ENCODE measurements around the gene PPM1F.
"Not testable (repeated sequence)": the region's sequence is repeated elsewhere in the genome, so short reads cannot be mapped to it uniquely, and the experiment has no call there.

Gene PPM1F

GRCh38 chr22:21881841-21882753 lies 70.6 kb downstream of the PPM1F start:
- DNase-seq, result no peak

DNA sequence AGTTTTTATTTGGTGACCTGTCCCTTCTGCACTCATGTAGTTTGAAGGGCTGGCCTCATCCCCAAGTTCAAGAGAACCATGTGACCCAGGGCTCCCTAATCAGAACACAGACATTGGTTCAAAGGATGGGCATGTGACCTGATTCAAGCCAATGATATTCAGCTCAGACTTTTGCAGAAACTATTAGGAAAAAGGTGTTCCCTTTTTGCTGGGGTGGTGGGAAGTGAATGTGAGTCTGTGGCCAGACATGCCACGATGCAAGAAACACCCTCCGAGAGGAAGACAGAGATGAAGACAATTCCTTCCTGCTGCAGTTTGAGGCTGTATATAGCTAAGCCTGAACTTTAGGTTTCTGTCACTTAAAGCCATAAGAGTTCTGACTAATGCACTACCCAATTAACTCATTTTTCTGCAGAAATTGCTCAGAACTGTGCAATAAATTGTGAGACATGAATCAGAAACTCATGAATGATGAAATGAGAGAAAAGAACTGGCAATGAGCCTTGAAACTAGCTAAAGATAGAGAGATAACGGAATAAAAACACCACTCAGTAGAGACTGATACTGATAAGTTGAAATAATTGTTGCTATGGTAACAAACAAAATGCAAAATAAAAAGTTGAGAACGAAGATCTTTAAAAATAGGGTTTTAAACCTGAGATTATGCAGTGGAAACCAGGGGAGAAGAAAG lies 76.0 kb downstream of the PPM1F start:
- no peak for DNase-seq

- not testable (repeated sequence) for DNase-seq
Measured at GRCh38 chr22:21874953-21875352, 77.7 kb downstream of the PPM1F start.

GRCh38 chr22:21873619-21874018 lies 79.0 kb downstream of the PPM1F start:
- DNase-seq, result no peak

DNA sequence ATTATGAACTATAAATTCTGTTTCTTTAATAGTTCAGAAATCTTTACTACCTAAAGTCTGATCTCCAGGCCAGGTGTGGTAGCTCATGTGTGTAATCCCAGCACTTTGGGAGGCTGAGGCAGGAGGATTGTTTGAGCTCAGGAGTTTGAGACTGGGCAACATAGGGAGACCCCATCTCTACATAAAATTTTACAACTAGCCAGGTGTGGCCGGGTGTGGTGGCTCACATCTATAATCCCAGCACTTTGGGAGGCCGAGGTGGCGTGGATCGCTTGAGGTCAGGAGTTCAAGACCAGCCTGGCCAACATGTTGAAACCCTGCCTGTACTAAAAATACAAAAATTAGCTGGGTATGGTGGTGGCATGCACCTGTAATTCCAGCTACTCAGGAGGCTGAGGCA lies 79.9 kb downstream of the PPM1F start:
- not testable (repeated sequence) for DNase-seq
